Measurements from ENCODE around the gene CCL14.
"Not testable (repeated sequence)": the region's sequence is repeated elsewhere in the genome, so short reads cannot be mapped to it uniquely, and the experiment has no call there.

Gene CCL14

DNA sequence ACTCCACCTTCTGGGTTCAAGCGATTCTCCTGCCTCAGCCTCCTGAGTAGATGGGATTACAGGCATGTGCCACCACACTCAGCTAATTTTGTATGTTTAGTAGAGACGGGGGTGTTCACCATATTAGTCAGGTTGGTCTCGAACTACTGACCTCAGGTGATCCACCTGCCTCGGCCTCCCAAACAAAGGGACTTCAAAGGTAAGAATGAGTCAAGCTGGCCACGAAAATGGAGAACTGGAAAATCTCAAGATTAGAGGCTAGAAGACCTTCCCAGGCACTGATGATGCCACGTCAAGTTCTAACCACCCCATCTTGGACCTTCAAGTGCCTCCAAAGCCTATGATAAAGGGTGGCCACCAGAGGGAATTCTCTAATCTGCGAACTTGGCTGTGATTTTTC is 16.1 kb upstream of the CCL14 start:
- TF ChIP-seq, protein P1, sequence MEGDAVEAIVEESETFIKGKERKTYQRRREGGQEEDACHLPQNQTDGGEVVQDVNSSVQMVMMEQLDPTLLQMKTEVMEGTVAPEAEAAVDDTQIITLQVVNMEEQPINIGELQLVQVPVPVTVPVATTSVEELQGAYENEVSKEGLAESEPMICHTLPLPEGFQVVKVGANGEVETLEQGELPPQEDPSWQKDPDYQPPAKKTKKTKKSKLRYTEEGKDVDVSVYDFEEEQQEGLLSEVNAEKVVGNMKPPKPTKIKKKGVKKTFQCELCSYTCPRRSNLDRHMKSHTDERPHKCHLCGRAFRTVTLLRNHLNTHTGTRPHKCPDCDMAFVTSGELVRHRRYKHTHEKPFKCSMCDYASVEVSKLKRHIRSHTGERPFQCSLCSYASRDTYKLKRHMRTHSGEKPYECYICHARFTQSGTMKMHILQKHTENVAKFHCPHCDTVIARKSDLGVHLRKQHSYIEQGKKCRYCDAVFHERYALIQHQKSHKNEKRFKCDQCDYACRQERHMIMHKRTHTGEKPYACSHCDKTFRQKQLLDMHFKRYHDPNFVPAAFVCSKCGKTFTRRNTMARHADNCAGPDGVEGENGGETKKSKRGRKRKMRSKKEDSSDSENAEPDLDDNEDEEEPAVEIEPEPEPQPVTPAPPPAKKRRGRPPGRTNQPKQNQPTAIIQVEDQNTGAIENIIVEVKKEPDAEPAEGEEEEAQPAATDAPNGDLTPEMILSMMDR (conservative IDR thresholded peaks at IDR 0.05), result no peak
- no peak overlapping the region for H3K27ac ChIP-seq

GRCh38 chr17:36001862-36002603 is 15.5 kb upstream of the CCL14 start:
- TF ChIP-seq, protein P1 (conservative IDR thresholded peaks at IDR 0.05), result no peak

DNA sequence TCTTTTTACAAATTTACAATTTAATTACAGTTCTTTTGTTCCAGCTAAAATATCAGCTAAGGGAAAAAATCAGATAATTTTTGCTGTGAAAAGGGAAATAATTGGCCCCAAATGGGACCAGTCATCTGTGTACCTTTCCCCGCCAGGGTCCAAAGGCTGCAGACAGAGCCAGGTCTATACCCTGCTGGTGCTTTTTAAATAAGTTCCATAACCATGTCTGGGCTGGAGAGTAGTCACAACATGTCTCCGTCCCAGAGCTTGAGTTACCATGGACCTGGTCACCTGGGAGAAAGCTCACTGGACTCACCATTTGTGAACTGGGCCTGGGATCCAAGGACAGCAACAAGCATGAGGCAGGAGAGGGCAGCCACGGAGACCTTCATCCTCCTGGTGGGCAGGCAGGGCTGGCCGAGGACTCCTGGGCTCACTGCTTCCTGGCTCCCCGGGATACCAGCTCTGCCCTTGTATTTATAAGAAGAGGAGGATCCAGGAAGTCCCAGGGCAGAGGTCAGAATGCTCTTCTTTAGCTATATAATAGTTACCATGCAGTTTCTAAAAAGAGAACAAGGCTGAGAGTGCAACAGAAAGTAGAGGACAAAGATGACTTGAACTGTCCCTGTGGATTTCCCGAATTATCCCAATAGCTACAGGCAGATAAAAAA is 14.7 kb upstream of the CCL14 start, which contains the start of gene CCL15:
TSS of gene CCL15 (minus strand) at position 444 of the 662 bp plus-strand sequence. CDS start at position 383, 61 bp downstream.
- TF ChIP-seq, protein P1 (conservative IDR thresholded peaks at IDR 0.05), result no peak
- H3K27ac ChIP-seq, result no peak within 1 kb of the TSS

More at GRCh38 chr17:36001862-36002603, 15.5 kb upstream of the CCL14 start:
- H3K27ac ChIP-seq, result no peak overlapping the region

DNA sequence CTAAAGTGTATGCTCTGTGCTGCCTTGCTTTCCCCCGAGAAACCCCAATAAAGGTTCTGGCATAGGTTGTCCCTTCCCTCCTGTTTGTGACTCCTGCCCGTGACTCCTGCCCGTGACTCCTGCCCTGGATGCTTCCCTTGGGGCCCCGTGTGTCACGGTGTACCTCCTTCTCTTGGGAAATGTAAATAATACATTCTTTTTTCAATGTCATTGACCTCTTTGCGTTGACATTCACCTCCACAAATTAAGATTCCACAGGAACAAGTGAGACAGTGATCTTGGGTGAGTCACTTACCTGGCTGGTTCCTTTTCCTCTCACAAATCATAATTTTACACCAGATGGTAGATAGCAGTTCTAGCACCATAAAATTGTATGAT is 14.2 kb upstream of the CCL14 start:
- TF ChIP-seq, protein P1 (conservative IDR thresholded peaks at IDR 0.05), result no peak
- no peak overlapping the region for H3K27ac ChIP-seq

GRCh38 chr17:35998756-35999155 is 12.2 kb upstream of the CCL14 start:
- H3K27ac ChIP-seq, result no peak overlapping the region
- TF ChIP-seq, protein P1 (conservative IDR thresholded peaks at IDR 0.05), result no peak

- TF ChIP-seq, protein P1 (conservative IDR thresholded peaks at IDR 0.05), result no peak
- no peak overlapping the region for H3K27ac ChIP-seq
Measured at GRCh38 chr17:35998018-35998545, 11.6 kb upstream of the CCL14 start.

- H3K27ac ChIP-seq, result not testable (repeated sequence)
Measured at GRCh38 chr17:35995346-35995745, 8.8 kb upstream of the CCL14 start.
